ENCODE measurements around the gene GRIA1. TPM values are rescaled to one million over a fixed set of nuclear protein-coding genes. Genes with fewer than 3 reads are reported as not detected.

Gene GRIA1
- total RNA-seq, 1 donor from 2014 or later = 21.9 TPM

GRCh38 chr5:153783362-153783658 is 292.8 kb downstream of the GRIA1 start:
- peak overlapping the region; percentile 99 for H3K27ac Mint-ChIP-seq (ENCODE audit: unreplicated experiment)
- peaks cover 7% of the 10 kb centered on the region for H3K36me3 Mint-ChIP-seq (ENCODE audit: low read depth, unreplicated experiment)
- no peak for DNase-seq (ENCODE audit: low spot score)
- TF ChIP-seq CTCF (IDR thresholded peaks at IDR 0.05; ENCODE audit: unreplicated experiment) = no peak
- H3K27me3 Mint-ChIP-seq (ENCODE audit: unreplicated experiment) = peaks cover 5% of the 10 kb centered on the region
- H3K4me1 Mint-ChIP-seq (ENCODE audit: unreplicated experiment) = peaks cover 49% of the 10 kb centered on the region
- H3K4me3 Mint-ChIP-seq (ENCODE audit: unreplicated experiment) = no peak overlapping the region
- H3K9me3 Mint-ChIP-seq (ENCODE audit: unreplicated experiment) = no peaks in the 10 kb centered on the region

- Mint-ChIP-seq H3K36me3 (ENCODE audit: low read depth, unreplicated experiment) (peaks cover 9% of the 10 kb centered on the region), H3K9me3 (ENCODE audit: unreplicated experiment) (no peaks in the 10 kb centered on the region), H3K4me3 (ENCODE audit: unreplicated experiment) (no peak overlapping the region), H3K4me1 (ENCODE audit: unreplicated experiment) (peaks cover 51% of the 10 kb centered on the region), H3K27me3 (ENCODE audit: unreplicated experiment) (peaks cover 7% of the 10 kb centered on the region), H3K27ac (ENCODE audit: unreplicated experiment) (no peak overlapping the region)
- no peak for TF ChIP-seq CTCF (IDR thresholded peaks at IDR 0.05; ENCODE audit: unreplicated experiment)
- DNase-seq (ENCODE audit: low spot score) = no peak
Measured at GRCh38 chr5:153784277-153784676, 293.8 kb downstream of the GRIA1 start.

- no peak overlapping the region for H3K4me3 Mint-ChIP-seq (ENCODE audit: unreplicated experiment)
- peaks cover 6% of the 10 kb centered on the region for H3K27me3 Mint-ChIP-seq (ENCODE audit: unreplicated experiment)
- DNase-seq (ENCODE audit: low spot score) = no peak
- H3K36me3 Mint-ChIP-seq (ENCODE audit: low read depth, unreplicated experiment) = peaks cover 12% of the 10 kb centered on the region
- H3K4me1 Mint-ChIP-seq (ENCODE audit: unreplicated experiment) = peaks cover 30% of the 10 kb centered on the region
- no peak for TF ChIP-seq CTCF (IDR thresholded peaks at IDR 0.05; ENCODE audit: unreplicated experiment)
- no peak overlapping the region for H3K27ac Mint-ChIP-seq (ENCODE audit: unreplicated experiment)
- H3K9me3 Mint-ChIP-seq (ENCODE audit: unreplicated experiment) = no peaks in the 10 kb centered on the region
Measured at GRCh38 chr5:153791339-153791738, 300.9 kb downstream of the GRIA1 start.

GRCh38 chr5:153792305-153792704 is 301.8 kb downstream of the GRIA1 start:
- Mint-ChIP-seq H3K4me1 (ENCODE audit: unreplicated experiment) (peaks cover 30% of the 10 kb centered on the region), H3K27me3 (ENCODE audit: unreplicated experiment) (peaks cover 7% of the 10 kb centered on the region), H3K4me3 (ENCODE audit: unreplicated experiment) (no peak overlapping the region), H3K36me3 (ENCODE audit: low read depth, unreplicated experiment) (peaks cover 9% of the 10 kb centered on the region), H3K9me3 (ENCODE audit: unreplicated experiment) (no peaks in the 10 kb centered on the region), H3K27ac (ENCODE audit: unreplicated experiment) (no peak overlapping the region)
- TF ChIP-seq CTCF (IDR thresholded peaks at IDR 0.05; ENCODE audit: unreplicated experiment) = no peak
- DNase-seq (ENCODE audit: low spot score) = no peak

GRCh38 chr5:153793699-153794098 is 303.2 kb downstream of the GRIA1 start:
- H3K27ac Mint-ChIP-seq (ENCODE audit: unreplicated experiment) = no peak overlapping the region
- no peak for TF ChIP-seq CTCF (IDR thresholded peaks at IDR 0.05; ENCODE audit: unreplicated experiment)
- H3K4me1 Mint-ChIP-seq (ENCODE audit: unreplicated experiment) = peaks cover 32% of the 10 kb centered on the region
- no peak overlapping the region for H3K4me3 Mint-ChIP-seq (ENCODE audit: unreplicated experiment)
- peaks cover 3% of the 10 kb centered on the region for H3K27me3 Mint-ChIP-seq (ENCODE audit: unreplicated experiment)
- no peak for DNase-seq (ENCODE audit: low spot score)
- H3K36me3 Mint-ChIP-seq (ENCODE audit: low read depth, unreplicated experiment) = peaks cover 3% of the 10 kb centered on the region
- H3K9me3 Mint-ChIP-seq (ENCODE audit: unreplicated experiment) = no peaks in the 10 kb centered on the region

All from endothelial cell (in vitro differentiated cells).